K562 (cell line): ENCODE data around the gene FAM199X. TPM values are rescaled to one million over a fixed set of nuclear protein-coding genes. Genes with fewer than 3 reads are reported as not detected.

Source experiments
- CAMTA2 ChIP-seq: fragments of 250-450 bp; sonication (Bioruptor Pico); conservative IDR thresholded peaks from 2 replicates; pipeline ENCODE4 v1.5.1; 2022
- CBX5 ChIP-seq: IDR thresholded peaks from 2 replicates; pipeline ENCODE4 v1.6.1; 2014; ENCODE audit warnings: low read depth, borderline replicate concordance
- ELF1 ChIP-seq: fragments of 200-800 bp; sonication (Bioruptor generic); IDR thresholded peaks from 2 replicates; pipeline ENCODE4 v1.6.1; 2016; ENCODE audit warnings: missing genetic modification characterization, missing compliant biosample characterization
- FOXK2 ChIP-seq, 2 experiments: fragments of 450-650 bp; IDR thresholded peaks in 1 of 2; conservative IDR thresholded peaks in 1 of 2; 2 replicates each; pipeline ENCODE4 v1.6.1; 2016; ENCODE audit warnings: low read depth in 2 of 2, mild to moderate bottlenecking in 1 of 2
- REST ChIP-seq, 2 experiments: fragments of 450-650 bp; formaldehyde crosslinking in 1 of 2; IDR thresholded peaks; 2 replicates each; pipeline versions ENCODE4 v1.4.0 to v1.6.1; 2014 to 2020; ENCODE audit warnings: mild to moderate bottlenecking in 2 of 2, borderline replicate concordance in 1 of 2, low read depth in 1 of 2
- RREB1 ChIP-seq: fragments of 250-450 bp; sonication (Bioruptor Pico); IDR thresholded peaks from 2 replicates; pipeline ENCODE4 v1.4.0; 2020
- SMARCC2 ChIP-seq: fragments of 450-650 bp; IDR thresholded peaks from 2 replicates; pipeline ENCODE4 v1.6.1; 2017; ENCODE audit warnings: antibody characterized with exemption, moderate library complexity, mild to moderate bottlenecking, low read depth
- XRCC5 ChIP-seq: fragments of 200-400 bp; formaldehyde crosslinking; IDR thresholded peaks from 2 replicates; pipeline ENCODE4 v1.6.1; 2017; ENCODE audit warnings: low read depth, mild to moderate bottlenecking, low read length
- ZNF41 ChIP-seq: fragments of 250-450 bp; sonication (Bioruptor Pico); conservative IDR thresholded peaks from 2 replicates; pipeline ENCODE4 v1.4.0; 2020; ENCODE audit warnings: mild to moderate bottlenecking
- ZNF717 ChIP-seq: fragments of 250-450 bp; sonication (Bioruptor Pico); IDR thresholded peaks from 2 replicates; pipeline ENCODE4 v1.5.0; 2021
- ZNF740 ChIP-seq, 3 experiments: fragments of 200-800 bp in 1 of 3; sonication (Bioruptor generic) in 1 of 3; sonication (generic) in 1 of 3; formaldehyde crosslinking in 1 of 3; IDR thresholded peaks; 2 replicates each; pipeline versions ENCODE4 v1.6.1 to v1.8.0; 2016 to 2022; ENCODE audit warnings: mild to moderate bottlenecking in 2 of 3, missing compliant biosample characterization in 2 of 3, missing genetic modification characterization in 2 of 3, missing genetic modification reagents in 1 of 3
- polyA plus RNA-seq, 8 experiments: library from polyadenylated mRNA; depleted of rRNA in 4 of 8; stranded (reverse) in 5 of 8; unstranded in 3 of 8; fragments of >200 nt; fragmentation: Nextera tagmentation in 2 of 8; fragmentation: Illumina TruSeq in 1 of 8; extraction: Ambion mirVana in 2 of 8; extraction: Trizol in 1 of 8; gene quantifications; 2 replicates each; pipeline versions ENCODE4 v1.2.1 to v1.2.3, GENCODE V29; 2011 to 2014; ENCODE audit warnings: inconsistent platforms in 1 of 8, missing spikeins in 1 of 8
- total RNA-seq, 7 experiments: library from RNA; depleted of rRNA in 6 of 7; stranded (reverse); fragments of >200 nt in 6 of 7; fragmentation: Illumina TruSeq in 2 of 7; extraction: Trizol in 2 of 7; gene quantifications; 2 replicates each; pipeline versions ENCODE4 v1.2.1 to v1.2.3, GENCODE V29; 2011 to 2021; ENCODE audit warnings: low replicate concordance in 1 of 7

Gene FAM199X
- total and polyA plus RNA-seq, 9 of the 15 experiments (the other 6 are each of a cell fraction or from before 2014, with no cell fraction given), result 4.6 to 22.2 (median 13.7) TPM

- TF ChIP-seq REST (IDR thresholded peaks at IDR 0.05; ENCODE audit: borderline replicate concordance) (no peak), REST (CRISPR knock-in tag; IDR thresholded peaks at IDR 0.05; ENCODE audit: low read depth) (no peak), SMARCC2 (no peak), XRCC5 (peak; percentile 56; the same call in 1 of the 2 replicates), CAMTA2 (CRISPR knock-in tag) (no peak), ELF1 (tag) (peak; percentile 93), CBX5 (no peak), ZNF717 (CRISPR knock-in tag) (no peak), RREB1 (CRISPR knock-in tag) (no peak), FOXK2 (conservative IDR thresholded peaks at IDR 0.05 in 1 of 2, IDR thresholded peaks at IDR 0.05 in 1 of 2; ENCODE audit: low read depth in 2 of 2) (peak; percentile 91 to 96), ZNF740 (CRISPR knock-in tag; IDR thresholded peaks at IDR 0.05) (no peak), ZNF740 (tag; IDR thresholded peaks at IDR 0.05) (no peak), ZNF41 (CRISPR knock-in tag) (no peak)
These were observed 9.4 kb upstream of the FAM199X start, which contains the start of gene SLC25A53 (continued) for GRCh38 chrX:104156630-104157529.
